ENCODE measurements around the gene SUN2. TPM values are rescaled to one million over a fixed set of nuclear protein-coding genes. Genes with fewer than 3 reads are reported as not detected.
A peak's percentile ranks its signal among the peaks of the same experiment; 100 is the strongest.

The SUN2 gene
- total and polyA plus RNA-seq, 2 of the 13 experiments (the other 11 are each of a cell fraction or from before 2014, with no cell fraction given), result 45.6 to 56.6 TPM

- no peak for FAIRE-seq
- TF ChIP-seq TIGD3 (CRISPR knock-in tag; IDR thresholded peaks at IDR 0.05; ENCODE audit: borderline replicate concordance) (no peak), MXD4 (CRISPR knock-in tag; IDR thresholded peaks at IDR 0.05) (0 out of 2 replicates have a peak, but pooled peaks have one; percentile 40), CCDC6 (CRISPR knock-in tag; IDR thresholded peaks at IDR 0.05) (peak; percentile 41; the same call in 1 of the 2 replicates), ZNF777 (CRISPR knock-in tag; IDR thresholded peaks at IDR 0.05) (no peak), ZNF343 (CRISPR knock-in tag; IDR thresholded peaks at IDR 0.05) (0 out of 2 replicates have a peak, but pooled peaks have one; percentile 45), ZNF83 (CRISPR knock-in tag; IDR thresholded peaks at IDR 0.05; ENCODE audit: borderline replicate concordance) (no peak), ATF7-NPFF (CRISPR knock-in tag; IDR thresholded peaks at IDR 0.05; ENCODE audit: low read depth) (0 out of 2 replicates have a peak, but pooled peaks have one; percentile 26), ZNF788 (CRISPR knock-in tag; IDR thresholded peaks at IDR 0.05; ENCODE audit: borderline replicate concordance) (no peak), ZNF230 (CRISPR knock-in tag; IDR thresholded peaks at IDR 0.05) (no peak), KMT2A (CRISPR knock-in tag; IDR thresholded peaks at IDR 0.05) (peak; percentile 6; the same call in 1 of the 2 replicates), ZNF619 (CRISPR knock-in tag; IDR thresholded peaks at IDR 0.05) (no peak), IKZF1 (IDR thresholded peaks at IDR 0.05) (no peak), POLR2AphosphoS5 (IDR thresholded peaks at IDR 0.05; ENCODE audit: low read depth, low read length) (no peak), CBX5 (CRISPR knock-in tag; IDR thresholded peaks at IDR 0.05; ENCODE audit: borderline replicate concordance) (no peak), ZNF891 (CRISPR knock-in tag; IDR thresholded peaks at IDR 0.05) (no peak; the same call in 1 of the 2 replicates), CREM (IDR thresholded peaks at IDR 0.05) (no peak), CREM (CRISPR knock-in tag; IDR thresholded peaks at IDR 0.05) (no peak), JUND (CRISPR knock-in tag; IDR thresholded peaks at IDR 0.05) (no peak)
- TF ChIP-seq, protein P1, sequence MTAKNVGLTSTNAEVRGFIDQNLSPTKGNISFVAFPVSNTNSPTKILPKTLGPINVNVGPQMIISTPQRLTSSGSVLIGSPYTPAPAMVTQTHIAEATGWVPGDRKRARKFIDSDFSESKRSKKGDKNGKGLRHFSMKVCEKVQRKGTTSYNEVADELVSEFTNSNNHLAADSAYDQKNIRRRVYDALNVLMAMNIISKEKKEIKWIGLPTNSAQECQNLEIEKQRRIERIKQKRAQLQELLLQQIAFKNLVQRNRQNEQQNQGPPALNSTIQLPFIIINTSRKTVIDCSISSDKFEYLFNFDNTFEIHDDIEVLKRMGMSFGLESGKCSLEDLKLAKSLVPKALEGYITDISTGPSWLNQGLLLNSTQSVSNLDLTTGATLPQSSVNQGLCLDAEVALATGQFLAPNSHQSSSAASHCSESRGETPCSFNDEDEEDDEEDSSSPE (CRISPR knock-in tag; IDR thresholded peaks at IDR 0.05), result no peak
- TF ChIP-seq, protein P2, sequence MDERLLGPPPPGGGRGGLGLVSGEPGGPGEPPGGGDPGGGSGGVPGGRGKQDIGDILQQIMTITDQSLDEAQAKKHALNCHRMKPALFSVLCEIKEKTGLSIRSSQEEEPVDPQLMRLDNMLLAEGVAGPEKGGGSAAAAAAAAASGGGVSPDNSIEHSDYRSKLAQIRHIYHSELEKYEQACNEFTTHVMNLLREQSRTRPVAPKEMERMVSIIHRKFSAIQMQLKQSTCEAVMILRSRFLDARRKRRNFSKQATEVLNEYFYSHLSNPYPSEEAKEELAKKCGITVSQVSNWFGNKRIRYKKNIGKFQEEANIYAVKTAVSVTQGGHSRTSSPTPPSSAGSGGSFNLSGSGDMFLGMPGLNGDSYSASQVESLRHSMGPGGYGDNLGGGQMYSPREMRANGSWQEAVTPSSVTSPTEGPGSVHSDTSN (CRISPR knock-in tag; IDR thresholded peaks at IDR 0.05), result no peak
- TF ChIP-seq, protein P3, sequence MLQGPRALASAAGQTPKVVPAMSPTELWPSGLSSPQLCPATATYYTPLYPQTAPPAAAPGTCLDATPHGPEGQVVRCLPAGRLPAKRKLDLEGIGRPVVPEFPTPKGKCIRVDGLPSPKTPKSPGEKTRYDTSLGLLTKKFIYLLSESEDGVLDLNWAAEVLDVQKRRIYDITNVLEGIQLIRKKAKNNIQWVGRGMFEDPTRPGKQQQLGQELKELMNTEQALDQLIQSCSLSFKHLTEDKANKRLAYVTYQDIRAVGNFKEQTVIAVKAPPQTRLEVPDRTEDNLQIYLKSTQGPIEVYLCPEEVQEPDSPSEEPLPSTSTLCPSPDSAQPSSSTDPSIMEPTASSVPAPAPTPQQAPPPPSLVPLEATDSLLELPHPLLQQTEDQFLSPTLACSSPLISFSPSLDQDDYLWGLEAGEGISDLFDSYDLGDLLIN (CRISPR knock-in tag; IDR thresholded peaks at IDR 0.05; ENCODE audit: borderline replicate concordance), result 0 out of 2 replicates have a peak, but pooled peaks have one; percentile 16
Observed at GRCh38 chr22:38706101-38706900, 49.5 kb downstream of the SUN2 start.

More at GRCh38 chr22:38706101-38706900, 49.5 kb downstream of the SUN2 start:
- H3K4me1 ChIP-seq (ENCODE audit: insufficient read depth, low read length), result peaks cover 49% of the 10 kb centered on the region
- intact Hi-C loops (cut with micrococcal nuclease; ENCODE audit: unreplicated experiment) (no loop called here), in situ Hi-C loops (cut with HindIII; ENCODE audit: extremely low pct_ligation_motif_present, low pct_unique_long_range_greater_than_20kb) (no loop called here)
- CTCF ChIA-PET (ENCODE audit: low intra/inter-chr PET ratio, low total read pairs), result no interaction called here
- BruUV-seq (replicated peaks), result no TSS peak
- H3K4me2 ChIP-seq (ENCODE audit: low read depth, low read length), result peak overlapping the region; percentile 87
- POLR2A ChIA-PET, result interaction anchor here (0.8 to 5.8 kb wide), 14 partner anchors 9 to 814 kb away, joined by 3 to 51 read pairs (median 4); partner anchors contain the start of genes PLA2G6, RPL3 and TOMM22
- H3K27ac ChIP-seq (ENCODE audit: extremely low read length, insufficient read depth, low read length), result peak overlapping the region; percentile 74
- peak; percentile 5; the same call in 2 of the 3 replicates for ATAC-seq
- H3K9ac ChIP-seq (ENCODE audit: insufficient read depth, low read depth, low read length), result peak overlapping the region; percentile 90
- under 1% methylated on average over 19 of the region's 80 CpGs for WGBS (ENCODE audit: low lambda C conversion rate)
- peaks cover 36% of the 10 kb centered on the region for H4K20me1 ChIP-seq (ENCODE audit: insufficient read depth, low read length)
- DNase-seq (ENCODE audit: low spot score), result no peak
- peaks cover 54% of the 10 kb centered on the region for H3K79me2 ChIP-seq (ENCODE audit: insufficient read depth, low read length)
- no peaks in the 10 kb centered on the region; a peak in 1 of 5 replicates for H3K27me3 ChIP-seq (ENCODE audit: control insufficient read depth in 1 of 2, insufficient read depth in 2 of 2, low read length in 2 of 2)
- H3K36me3 ChIP-seq (replicated peaks in 1 of 2; ENCODE audit: control insufficient read depth in 1 of 2, insufficient read depth in 2 of 2, low read length in 2 of 2), result peaks cover 6 to 16% of the 10 kb centered on the region in 2 experiments
- peak overlapping the region; percentile 82 to 87 (median 83) for H3K4me3 ChIP-seq (replicated peaks in 1 of 3; ENCODE audit: insufficient read depth in 1 of 3, low read depth in 2 of 3, low read length in 3 of 3)
- H3K9me3 ChIP-seq (ENCODE audit: low read length), result no peaks in the 10 kb centered on the region
- H2AFZ ChIP-seq (ENCODE audit: low read length), result no peak overlapping the region

All from HepG2 (cell line).